Neural cell (in vitro differentiated cells): ENCODE data around the gene SDK2. TPM values are rescaled to one million over a fixed set of nuclear protein-coding genes. Genes with fewer than 3 reads are reported as not detected.

Experiments
- H2AFZ ChIP-seq: fragments of 200-600, 300-800 bp; sonication (generic), shearing (Covaris generic); 2 replicates; pipeline ENCODE4 v1.6.0; 2014; ENCODE audit warnings: low read depth, mild to moderate bottlenecking, antibody characterized with exemption, low read length, moderate library complexity
- H3F3A ChIP-seq: fragments of 200-600 bp; shearing (Covaris generic); 2 replicates; pipeline ENCODE4 v1.6.1; 2016; ENCODE audit warnings: mild to moderate bottlenecking, moderate library complexity, mixed read lengths, antibody characterized with exemption, low read length; ENCODE audit not compliant: insufficient read depth, poor library complexity, severe bottlenecking
- H3K27ac ChIP-seq: fragments of 200-600, 300-800 bp; sonication (generic), shearing (Covaris generic); 2 replicates; pipeline ENCODE4 v1.5.1; 2014; ENCODE audit warnings: mild to moderate bottlenecking, low read length, moderate library complexity
- H3K27me3 ChIP-seq: fragments of 300-800, 200-600 bp; sonication (generic), shearing (Covaris generic); 2 replicates; pipeline ENCODE4 v1.6.0; 2014; ENCODE audit warnings: mild to moderate bottlenecking, low read depth, low read length, moderate library complexity; ENCODE audit not compliant: insufficient read depth
- H3K36me3 ChIP-seq: fragments of 300-800, 200-600 bp; sonication (generic), shearing (Covaris generic); 2 replicates; pipeline ENCODE4 v1.5.1; 2014; ENCODE audit warnings: mild to moderate bottlenecking, antibody characterized with exemption, low read length, moderate library complexity; ENCODE audit not compliant: insufficient read depth
- H3K4me2 ChIP-seq: fragments of 300-800, 200-600 bp; sonication (generic), shearing (Covaris generic); 2 replicates; pipeline ENCODE4 v1.6.0; 2014; ENCODE audit warnings: mild to moderate bottlenecking, low read length
- H3K4me3 ChIP-seq: fragments of 300-800, 200-600 bp; sonication (generic), shearing (Covaris generic); 2 replicates; pipeline ENCODE4 v1.5.1; 2014; ENCODE audit warnings: mild to moderate bottlenecking, low read length, moderate library complexity
- H3K79me2 ChIP-seq: fragments of 200-600 bp; shearing (Covaris generic); replicated peaks from 2 replicates; pipeline ENCODE4 v1.6.0; 2014; ENCODE audit warnings: mild to moderate bottlenecking, low read length, moderate library complexity; ENCODE audit not compliant: insufficient read depth
- H3K9ac ChIP-seq: fragments of 300-800, 200-600 bp; sonication (generic), shearing (Covaris generic); 2 replicates; pipeline ENCODE4 v1.6.1; 2016; ENCODE audit warnings: mild to moderate bottlenecking, low read length, mixed read lengths
- H3K9me2 ChIP-seq: fragments of 200-600 bp; shearing (Covaris generic); 2 replicates; pipeline ENCODE4 v1.6.1; 2016; ENCODE audit warnings: mild to moderate bottlenecking, low read length, mixed read lengths; ENCODE audit not compliant: insufficient read depth
- H3K9me3 ChIP-seq: fragments of 200-600, 300-800 bp; sonication (generic), shearing (Covaris generic); 2 replicates; pipeline ENCODE4 v1.6.1; 2016; ENCODE audit warnings: mild to moderate bottlenecking, mixed run types, low read length, moderate library complexity, mixed read lengths
- H4K20me1 ChIP-seq: fragments of 200-600 bp; shearing (Covaris generic); 2 replicates; pipeline ENCODE4 v1.6.1; 2016; ENCODE audit warnings: mild to moderate bottlenecking, mixed run types; ENCODE audit not compliant: insufficient read depth
- EP300 ChIP-seq: fragments of 450-650 bp; conservative IDR thresholded peaks from 2 replicates; pipeline ENCODE4 v1.6.1; 2014; ENCODE audit warnings: antibody characterized with exemption, mild to moderate bottlenecking, moderate library complexity; ENCODE audit not compliant: poor library complexity, severe bottlenecking
- EZH2 ChIP-seq: fragments of 200-600, 300-800 bp; shearing (Covaris generic), sonication (generic); IDR thresholded peaks from 2 replicates; pipeline ENCODE4 v1.6.1; 2014; ENCODE audit warnings: antibody characterized with exemption, low read length, borderline replicate concordance, mild to moderate bottlenecking; ENCODE audit not compliant: insufficient read depth, poor library complexity, severe bottlenecking
- MXI1 ChIP-seq: fragments of 450-650 bp; conservative IDR thresholded peaks from 2 replicates; pipeline ENCODE4 v1.6.1; 2014; ENCODE audit warnings: antibody characterized with exemption, mild to moderate bottlenecking; ENCODE audit not compliant: poor library complexity, severe bottlenecking
- POLR2AphosphoS5 ChIP-seq: IDR thresholded peaks from 2 replicates; pipeline ENCODE4 v1.6.1; 2012
- RAD21 ChIP-seq: fragments of 450-650 bp; conservative IDR thresholded peaks from 2 replicates; pipeline ENCODE4 v1.6.1; 2014; ENCODE audit warnings: antibody characterized with exemption, mild to moderate bottlenecking, moderate library complexity
- SMC3 ChIP-seq: fragments of 450-650 bp; conservative IDR thresholded peaks from 2 replicates; pipeline ENCODE4 v1.6.1; 2014; ENCODE audit warnings: antibody characterized with exemption, mild to moderate bottlenecking, moderate library complexity; ENCODE audit not compliant: poor library complexity
- TAF1 ChIP-seq: IDR thresholded peaks from 2 replicates; pipeline ENCODE4 v1.6.1; 2012; ENCODE audit warnings: low read depth
- polyA plus RNA-seq: library from polyadenylated mRNA; depleted of rRNA; stranded (reverse); fragments of >200 nt; gene quantifications from 2 replicates; pipeline ENCODE4 v1.2.3, GENCODE V29; 2014
- TF ChIP-seq, protein P1 (sequence below): fragments of 450-650 bp; IDR thresholded peaks from 2 replicates; pipeline ENCODE4 v1.5.1; 2014; ENCODE audit warnings: antibody characterized with exemption, mild to moderate bottlenecking, moderate library complexity; ENCODE audit not compliant: poor library complexity, severe bottlenecking
- TF ChIP-seq, protein P2 (sequence below): IDR thresholded peaks from 2 replicates; pipeline ENCODE4 v1.6.1; 2012; ENCODE audit warnings: borderline replicate concordance

The SDK2 gene
- polyA plus RNA-seq, 1 donor from 2014 or later, result 0.73 TPM

DNA sequence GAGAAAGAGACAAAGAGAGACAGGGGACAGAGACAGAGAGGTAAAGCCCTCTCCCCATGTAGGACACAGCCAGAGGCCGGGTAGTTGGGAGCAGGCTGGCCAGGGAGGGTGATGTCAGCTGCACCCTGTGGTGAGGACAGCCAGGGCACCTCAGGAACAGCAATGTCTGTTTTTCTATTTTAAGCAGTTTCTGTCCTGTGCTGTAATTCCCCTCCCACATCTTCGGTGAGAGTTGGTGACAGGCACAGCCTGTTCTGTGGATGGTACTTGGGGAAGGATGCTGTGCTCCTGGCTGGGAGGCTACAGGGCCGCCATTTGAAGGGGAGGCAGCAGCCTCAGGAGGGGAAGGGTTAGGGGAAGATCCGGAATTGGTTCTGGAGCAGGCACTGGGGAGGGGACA, 163.5 kb downstream of the SDK2 start:
- no peak overlapping the region for H2AFZ ChIP-seq
- no peak overlapping the region for H3K27ac ChIP-seq
- H3K4me3 ChIP-seq, result no peak overlapping the region
- no peaks in the 10 kb centered on the region for H3F3A ChIP-seq
- no peak overlapping the region for H3K4me2 ChIP-seq
- no peaks in the 10 kb centered on the region for H3K27me3 ChIP-seq
- H3K79me2 ChIP-seq, result no peaks in the 10 kb centered on the region
- H3K9me2 ChIP-seq, result no peaks in the 10 kb centered on the region
- no peaks in the 10 kb centered on the region for H3K36me3 ChIP-seq
- TF ChIP-seq EP300 (no peak), TAF1 (no peak), RAD21 (no peak), SMC3 (no peak), MXI1 (no peak), EZH2 (no peak), POLR2AphosphoS5 (no peak)
- TF ChIP-seq, protein P1, sequence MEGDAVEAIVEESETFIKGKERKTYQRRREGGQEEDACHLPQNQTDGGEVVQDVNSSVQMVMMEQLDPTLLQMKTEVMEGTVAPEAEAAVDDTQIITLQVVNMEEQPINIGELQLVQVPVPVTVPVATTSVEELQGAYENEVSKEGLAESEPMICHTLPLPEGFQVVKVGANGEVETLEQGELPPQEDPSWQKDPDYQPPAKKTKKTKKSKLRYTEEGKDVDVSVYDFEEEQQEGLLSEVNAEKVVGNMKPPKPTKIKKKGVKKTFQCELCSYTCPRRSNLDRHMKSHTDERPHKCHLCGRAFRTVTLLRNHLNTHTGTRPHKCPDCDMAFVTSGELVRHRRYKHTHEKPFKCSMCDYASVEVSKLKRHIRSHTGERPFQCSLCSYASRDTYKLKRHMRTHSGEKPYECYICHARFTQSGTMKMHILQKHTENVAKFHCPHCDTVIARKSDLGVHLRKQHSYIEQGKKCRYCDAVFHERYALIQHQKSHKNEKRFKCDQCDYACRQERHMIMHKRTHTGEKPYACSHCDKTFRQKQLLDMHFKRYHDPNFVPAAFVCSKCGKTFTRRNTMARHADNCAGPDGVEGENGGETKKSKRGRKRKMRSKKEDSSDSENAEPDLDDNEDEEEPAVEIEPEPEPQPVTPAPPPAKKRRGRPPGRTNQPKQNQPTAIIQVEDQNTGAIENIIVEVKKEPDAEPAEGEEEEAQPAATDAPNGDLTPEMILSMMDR, result no peak
- TF ChIP-seq, protein P2, sequence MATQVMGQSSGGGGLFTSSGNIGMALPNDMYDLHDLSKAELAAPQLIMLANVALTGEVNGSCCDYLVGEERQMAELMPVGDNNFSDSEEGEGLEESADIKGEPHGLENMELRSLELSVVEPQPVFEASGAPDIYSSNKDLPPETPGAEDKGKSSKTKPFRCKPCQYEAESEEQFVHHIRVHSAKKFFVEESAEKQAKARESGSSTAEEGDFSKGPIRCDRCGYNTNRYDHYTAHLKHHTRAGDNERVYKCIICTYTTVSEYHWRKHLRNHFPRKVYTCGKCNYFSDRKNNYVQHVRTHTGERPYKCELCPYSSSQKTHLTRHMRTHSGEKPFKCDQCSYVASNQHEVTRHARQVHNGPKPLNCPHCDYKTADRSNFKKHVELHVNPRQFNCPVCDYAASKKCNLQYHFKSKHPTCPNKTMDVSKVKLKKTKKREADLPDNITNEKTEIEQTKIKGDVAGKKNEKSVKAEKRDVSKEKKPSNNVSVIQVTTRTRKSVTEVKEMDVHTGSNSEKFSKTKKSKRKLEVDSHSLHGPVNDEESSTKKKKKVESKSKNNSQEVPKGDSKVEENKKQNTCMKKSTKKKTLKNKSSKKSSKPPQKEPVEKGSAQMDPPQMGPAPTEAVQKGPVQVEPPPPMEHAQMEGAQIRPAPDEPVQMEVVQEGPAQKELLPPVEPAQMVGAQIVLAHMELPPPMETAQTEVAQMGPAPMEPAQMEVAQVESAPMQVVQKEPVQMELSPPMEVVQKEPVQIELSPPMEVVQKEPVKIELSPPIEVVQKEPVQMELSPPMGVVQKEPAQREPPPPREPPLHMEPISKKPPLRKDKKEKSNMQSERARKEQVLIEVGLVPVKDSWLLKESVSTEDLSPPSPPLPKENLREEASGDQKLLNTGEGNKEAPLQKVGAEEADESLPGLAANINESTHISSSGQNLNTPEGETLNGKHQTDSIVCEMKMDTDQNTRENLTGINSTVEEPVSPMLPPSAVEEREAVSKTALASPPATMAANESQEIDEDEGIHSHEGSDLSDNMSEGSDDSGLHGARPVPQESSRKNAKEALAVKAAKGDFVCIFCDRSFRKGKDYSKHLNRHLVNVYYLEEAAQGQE, result no peak
- H4K20me1 ChIP-seq, result no peaks in the 10 kb centered on the region
- no peak overlapping the region for H3K9ac ChIP-seq
- H3K9me3 ChIP-seq, result peaks cover 8% of the 10 kb centered on the region

DNA sequence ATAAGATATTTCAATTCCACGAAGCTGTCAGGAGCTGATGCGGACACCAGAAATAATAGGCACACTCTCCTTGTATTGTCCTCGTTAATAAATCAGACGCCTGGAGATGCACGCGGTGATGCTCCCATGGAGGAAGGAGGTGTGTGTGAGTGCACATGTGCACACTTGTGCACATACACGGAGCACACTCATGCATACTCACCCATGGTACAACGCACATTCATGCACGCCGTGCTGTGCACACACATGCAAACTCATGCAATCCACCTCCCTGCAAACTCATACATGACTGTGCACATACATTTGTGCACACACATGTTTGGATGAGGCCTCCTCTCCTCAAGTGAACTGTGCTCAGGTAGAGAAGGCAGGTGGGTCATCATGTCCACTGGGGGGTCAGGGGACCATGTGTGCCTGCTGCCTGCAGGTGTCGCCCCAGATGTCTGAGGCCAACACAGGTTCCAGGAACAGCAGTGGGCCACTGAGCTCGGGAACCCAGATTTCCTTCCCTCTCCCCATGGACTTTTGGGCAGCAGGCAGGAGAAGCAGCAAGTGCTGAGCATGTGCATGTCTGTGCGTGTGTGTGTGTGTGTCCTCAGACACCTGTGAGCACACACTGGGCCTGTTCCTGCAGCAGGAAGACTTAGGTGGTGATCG, 165.3 kb downstream of the SDK2 start:
- no peaks in the 10 kb centered on the region for H4K20me1 ChIP-seq
- no peaks in the 10 kb centered on the region for H3F3A ChIP-seq
- no peaks in the 10 kb centered on the region for H3K36me3 ChIP-seq
- H3K79me2 ChIP-seq, result no peaks in the 10 kb centered on the region
- H3K9me3 ChIP-seq, result no peaks in the 10 kb centered on the region
- H3K9ac ChIP-seq, result no peak overlapping the region
- H3K4me2 ChIP-seq, result no peak overlapping the region
- H3K27me3 ChIP-seq, result no peaks in the 10 kb centered on the region
- no peak overlapping the region for H2AFZ ChIP-seq
- TF ChIP-seq, protein P1, result peak; percentile 33
- TF ChIP-seq TAF1, result no peak
- peak overlapping the region; percentile 43 for H3K27ac ChIP-seq
- no peak overlapping the region for H3K4me3 ChIP-seq
- H3K9me2 ChIP-seq, result no peaks in the 10 kb centered on the region
